ENCODE measurements around the gene MAPK14. TPM values are rescaled to one million over a fixed set of nuclear protein-coding genes. Genes with fewer than 3 reads are reported as not detected.
A peak's percentile ranks its signal among the peaks of the same experiment; 100 is the strongest.

Gene MAPK14
- total and polyA plus RNA-seq, 9 of the 15 experiments (the other 6 are each of a cell fraction or from before 2014, with no cell fraction given), result 8.8 to 62.7 (median 35.5) TPM

- TF ChIP-seq ZNF197 (CRISPR knock-in tag; IDR thresholded peaks at IDR 0.05; ENCODE audit: low read depth) (no peak), TAF1 (IDR thresholded peaks at IDR 0.05; ENCODE audit: control insufficient read depth, extremely low read depth, insufficient read depth, low read length, severe bottlenecking) (no peak), ZBTB26 (CRISPR knock-in tag; IDR thresholded peaks at IDR 0.05) (no peak), STAT5A (IDR thresholded peaks at IDR 0.05; ENCODE audit: borderline replicate concordance, low read length) (no peak), ZNF507 (tag; conservative IDR thresholded peaks at IDR 0.05) (no peak), HMG20B (CRISPR knock-in tag; IDR thresholded peaks at IDR 0.05) (no peak), PURB (CRISPR knock-in tag; IDR thresholded peaks at IDR 0.05; ENCODE audit: low read depth) (no peak), ZNF408 (CRISPR knock-in tag; IDR thresholded peaks at IDR 0.05; ENCODE audit: low read depth) (no peak), ZNF124 (CRISPR knock-in tag; IDR thresholded peaks at IDR 0.05) (peak; percentile 27; the same call in 1 of the 2 replicates), ZC3H4 (CRISPR knock-in tag; IDR thresholded peaks at IDR 0.05; ENCODE audit: borderline replicate concordance) (peak; percentile 4; the same call in 1 of the 2 replicates), CBFB (CRISPR knock-in tag; IDR thresholded peaks at IDR 0.05) (peak; percentile 46; the same call in 1 of the 2 replicates), NBN (IDR thresholded peaks at IDR 0.05; ENCODE audit: low read depth) (no peak), BMI1 (IDR thresholded peaks at IDR 0.05; ENCODE audit: low read length) (0 out of 2 replicates have a peak, but pooled peaks have one; percentile 14), RAD21 (CRISPR knock-in tag; conservative IDR thresholded peaks at IDR 0.05 in 1 of 2, IDR thresholded peaks at IDR 0.05 in 1 of 2) (no peak), MLLT1 (IDR thresholded peaks at IDR 0.05) (peak; percentile 27 to 41; a peak in 1 of 4 replicates), GATAD2A (IDR thresholded peaks at IDR 0.05) (no peak), ZNF253 (CRISPR knock-in tag; conservative IDR thresholded peaks at IDR 0.05) (no peak), KAT2B (IDR thresholded peaks at IDR 0.05; ENCODE audit: low read depth, low read length) (no peak), E2F4 (CRISPR knock-in tag; IDR thresholded peaks at IDR 0.05; ENCODE audit: low read depth) (0 out of 2 replicates have a peak, but pooled peaks have one; percentile 42), NR0B1 (IDR thresholded peaks at IDR 0.05; ENCODE audit: partially characterized antibody) (no peak), HCFC1 (IDR thresholded peaks at IDR 0.05; ENCODE audit: low read depth, low read length) (no peak), CBFA2T3 (IDR thresholded peaks at IDR 0.05) (no peak), NR3C1 (CRISPR knock-in tag; IDR thresholded peaks at IDR 0.05) (0 out of 2 replicates have a peak, but pooled peaks have one; percentile 45)
These were observed 674 bp downstream of the MAPK14 start (continued) for GRCh38 chr6:36028088-36028876.
